Measurements from ENCODE around the gene PLA2G6. TPM values are rescaled to one million over a fixed set of nuclear protein-coding genes. Genes with fewer than 3 reads are reported as not detected.
A peak's percentile ranks its signal among the peaks of the same experiment; 100 is the strongest.

Gene PLA2G6
- total RNA-seq, 2 donors from 2014 or later = 60.6 to 60.7 TPM

GRCh38 chr22:38072322-38073149, 109.1 kb downstream of the PLA2G6 start:
- H3K36me3 ChIP-seq (ENCODE audit: control insufficient read depth, insufficient read depth, low read length) = peaks cover 25% of the 10 kb centered on the region
- Mint-ChIP-seq H3K27me3 (ENCODE audit: insufficient read depth) (no peaks in the 10 kb centered on the region), H3K9me3 (no peaks in the 10 kb centered on the region), H3K27ac (no peak overlapping the region), H3K4me1 (no peaks in the 10 kb centered on the region), H3K4me3 (no peak overlapping the region), H3K36me3 (ENCODE audit: low read depth) (peaks cover 37% of the 10 kb centered on the region)
- DNase-seq = no peak
- no peak for TF ChIP-seq CTCF (conservative IDR thresholded peaks at IDR 0.05)
- no peak overlapping the region for H3K9ac ChIP-seq (ENCODE audit: extremely low read depth, low read length, poor library complexity, severe bottlenecking)
- no peaks in the 10 kb centered on the region for H3K4me1 ChIP-seq (ENCODE audit: control insufficient read depth, insufficient read depth, low read length)
- WGBS, 2 experiments (ENCODE audit: insufficient coverage in 1 of 2, insufficient read length in 1 of 2) = 94 to 97% methylated on average over 19 to 25 of the region's 25 CpGs
- H3K27ac ChIP-seq (ENCODE audit: low read depth, low read length) = no peak overlapping the region
- H3K4me3 ChIP-seq (ENCODE audit: low read length) = no peak overlapping the region
- H3K27me3 ChIP-seq (ENCODE audit: control insufficient read depth, insufficient read depth, low read length, poor library complexity, severe bottlenecking) = no peaks in the 10 kb centered on the region
- H3K9me3 ChIP-seq (ENCODE audit: control insufficient read depth, low read length) = no peaks in the 10 kb centered on the region

GRCh38 chr22:38071421-38072321, 110.0 kb downstream of the PLA2G6 start:
- H3K36me3 Mint-ChIP-seq (ENCODE audit: low read depth) = peaks cover 42% of the 10 kb centered on the region
- no peaks in the 10 kb centered on the region for H3K9me3 Mint-ChIP-seq
- Histone ChIP-seq H3K36me3 (ENCODE audit: control insufficient read depth, insufficient read depth, low read length) (peaks cover 26% of the 10 kb centered on the region), H3K9ac (ENCODE audit: extremely low read depth, low read length, poor library complexity, severe bottlenecking) (no peak overlapping the region), H3K27me3 (ENCODE audit: control insufficient read depth, insufficient read depth, low read length, poor library complexity, severe bottlenecking) (no peaks in the 10 kb centered on the region), H3K4me1 (ENCODE audit: control insufficient read depth, insufficient read depth, low read length) (no peaks in the 10 kb centered on the region), H3K9me3 (ENCODE audit: control insufficient read depth, low read length) (no peaks in the 10 kb centered on the region), H3K4me3 (ENCODE audit: low read length) (no peak overlapping the region), H3K27ac (ENCODE audit: low read depth, low read length) (no peak overlapping the region)
- WGBS, 2 experiments (ENCODE audit: insufficient coverage in 1 of 2, insufficient read length in 1 of 2) = 93 to 95% methylated on average over 17 to 22 of the region's 22 CpGs
- no peak for TF ChIP-seq CTCF (conservative IDR thresholded peaks at IDR 0.05)
- DNase-seq = peak; percentile 42
- no peak overlapping the region for H3K4me3 Mint-ChIP-seq
- H3K4me1 Mint-ChIP-seq = no peaks in the 10 kb centered on the region
- H3K27ac Mint-ChIP-seq = no peak overlapping the region
- H3K27me3 Mint-ChIP-seq (ENCODE audit: insufficient read depth) = no peaks in the 10 kb centered on the region

- Histone ChIP-seq H3K4me1 (ENCODE audit: control insufficient read depth, insufficient read depth, low read length) (no peaks in the 10 kb centered on the region), H3K27ac (ENCODE audit: low read depth, low read length) (peak overlapping the region; percentile 55), H3K9me3 (ENCODE audit: control insufficient read depth, low read length) (no peaks in the 10 kb centered on the region), H3K36me3 (ENCODE audit: control insufficient read depth, insufficient read depth, low read length) (peaks cover 35% of the 10 kb centered on the region), H3K4me3 (ENCODE audit: low read length) (no peak overlapping the region), H3K27me3 (ENCODE audit: control insufficient read depth, insufficient read depth, low read length, poor library complexity, severe bottlenecking) (no peaks in the 10 kb centered on the region), H3K9ac (ENCODE audit: extremely low read depth, low read length, poor library complexity, severe bottlenecking) (no peak overlapping the region)
- H3K27ac Mint-ChIP-seq = peak overlapping the region; percentile 23
- no peaks in the 10 kb centered on the region for H3K4me1 Mint-ChIP-seq
- 75 to 84% methylated on average over 3 to 11 of the region's 11 CpGs for WGBS, 2 experiments (ENCODE audit: insufficient coverage in 1 of 2, insufficient read length in 1 of 2)
- DNase-seq = no peak
- TF ChIP-seq CTCF (conservative IDR thresholded peaks at IDR 0.05) = no peak
- peaks cover 52% of the 10 kb centered on the region for H3K36me3 Mint-ChIP-seq (ENCODE audit: low read depth)
- no peak overlapping the region for H3K4me3 Mint-ChIP-seq
- no peaks in the 10 kb centered on the region for H3K27me3 Mint-ChIP-seq (ENCODE audit: insufficient read depth)
- H3K9me3 Mint-ChIP-seq = no peaks in the 10 kb centered on the region
Observed at GRCh38 chr22:38070250-38070921, 111.2 kb downstream of the PLA2G6 start.
